Smooth muscle cell (in vitro differentiated cells): ENCODE measurements around the gene PA2G4. TPM values are rescaled to one million over a fixed set of nuclear protein-coding genes. Genes with fewer than 3 reads are reported as not detected.

Experiments used
- DNase-seq: peaks from one replicate; lab custom pipeline; 2025; ENCODE audit not compliant: unreplicated experiment; lab: John Stamatoyannopoulos, UW
- H2AFZ ChIP-seq: fragments of 200-600 bp; sonication (generic); 2 replicates; pipeline ENCODE4 v1.6.0; 2016; ENCODE audit warnings: antibody characterized with exemption, low read depth, mild to moderate bottlenecking
- H3F3A ChIP-seq: fragments of 200-600 bp; sonication (generic); 2 replicates; pipeline ENCODE4 v1.6.0; 2017; ENCODE audit warnings: antibody characterized with exemption, low read depth
- H3K27ac ChIP-seq: fragments of 200-600 bp; sonication (generic); 2 replicates; pipeline ENCODE4 v1.5.1; 2016; ENCODE audit warnings: low read depth, mild to moderate bottlenecking
- H3K27me3 ChIP-seq: fragments of 200-600 bp; sonication (generic); 2 replicates; pipeline ENCODE4 v1.6.1; 2016; ENCODE audit warnings: low read depth, mild to moderate bottlenecking
- H3K36me3 ChIP-seq: fragments of 200-600 bp; sonication (generic); 2 replicates; pipeline ENCODE4 v1.5.1; 2016; ENCODE audit warnings: low read depth
- H3K4me1 ChIP-seq: fragments of 200-600 bp; sonication (generic); 2 replicates; pipeline ENCODE4 v1.5.1; 2016; ENCODE audit warnings: low read depth
- H3K4me2 ChIP-seq: fragments of 200-600 bp; sonication (generic); 2 replicates; pipeline ENCODE4 v1.6.0; 2016; ENCODE audit warnings: mild to moderate bottlenecking
- H3K4me3 ChIP-seq: fragments of 200-600 bp; sonication (generic); 2 replicates; pipeline ENCODE4 v1.5.1; 2016; ENCODE audit warnings: mild to moderate bottlenecking
- H3K79me2 ChIP-seq: fragments of 200-600 bp; sonication (generic); 2 replicates; pipeline ENCODE4 v1.6.0; 2016; ENCODE audit warnings: low read depth, mild to moderate bottlenecking
- H3K9ac ChIP-seq: fragments of 200-600 bp; sonication (generic); 2 replicates; pipeline ENCODE4 v1.6.0; 2016; ENCODE audit warnings: low read depth
- H3K9me3 ChIP-seq: fragments of 200-600 bp; sonication (generic); replicated peaks from 2 replicates; pipeline ENCODE4 v1.5.1; 2016; ENCODE audit warnings: low read depth
- H4K20me1 ChIP-seq: fragments of 200-600 bp; sonication (generic); 2 replicates; pipeline ENCODE4 v1.6.0; 2016; ENCODE audit warnings: low read depth
- WGBS: methylation state at CpG from one replicate; pipeline ENCODE4 v1.1.7; 2016; ENCODE audit warnings: low lambda C conversion rate; 5-methylcytosine and 5-hydroxymethylcytosine counted together
- polyA plus RNA-seq: library from polyadenylated mRNA; unstranded; fragments of >200 nt; fragmentation: Nextera tagmentation; extraction: Ambion mirVana; gene quantifications from 2 replicates; pipeline ENCODE4 v1.2.1, GENCODE V29; 2016
- total RNA-seq: library from RNA; depleted of rRNA; stranded (reverse); fragments of >200 nt; gene quantifications from 2 replicates; pipeline ENCODE4 v1.2.3, GENCODE V29; 2014
- TF ChIP-seq, protein P1 (sequence below): fragments of 200-600 bp; sonication (generic); IDR thresholded peaks from 2 replicates; pipeline ENCODE4 v1.5.1; 2017; ENCODE audit warnings: borderline replicate concordance, mild to moderate bottlenecking, antibody characterized with exemption; ENCODE audit not compliant: insufficient read depth, poor library complexity, severe bottlenecking

Gene PA2G4
- total and polyA plus RNA-seq, 2 experiments from 2014 or later = 99.8 to 118 TPM

- peaks cover 18% of the 10 kb centered on the region for H3K4me1 ChIP-seq
- no peak for DNase-seq
- H2AFZ ChIP-seq = no peak overlapping the region
- peak overlapping the region; percentile 66 for H3K4me3 ChIP-seq
- H3F3A ChIP-seq = peaks cover 6% of the 10 kb centered on the region
- H3K27me3 ChIP-seq = no peaks in the 10 kb centered on the region
- no peaks in the 10 kb centered on the region for H3K9me3 ChIP-seq
- no peaks in the 10 kb centered on the region for H3K36me3 ChIP-seq
- peak overlapping the region; percentile 56 for H3K9ac ChIP-seq
- H3K4me2 ChIP-seq = peak overlapping the region; percentile 93
- peaks cover 10% of the 10 kb centered on the region for H3K79me2 ChIP-seq
- no peaks in the 10 kb centered on the region for H4K20me1 ChIP-seq
- no peak overlapping the region for H3K27ac ChIP-seq
- TF ChIP-seq, protein P1, sequence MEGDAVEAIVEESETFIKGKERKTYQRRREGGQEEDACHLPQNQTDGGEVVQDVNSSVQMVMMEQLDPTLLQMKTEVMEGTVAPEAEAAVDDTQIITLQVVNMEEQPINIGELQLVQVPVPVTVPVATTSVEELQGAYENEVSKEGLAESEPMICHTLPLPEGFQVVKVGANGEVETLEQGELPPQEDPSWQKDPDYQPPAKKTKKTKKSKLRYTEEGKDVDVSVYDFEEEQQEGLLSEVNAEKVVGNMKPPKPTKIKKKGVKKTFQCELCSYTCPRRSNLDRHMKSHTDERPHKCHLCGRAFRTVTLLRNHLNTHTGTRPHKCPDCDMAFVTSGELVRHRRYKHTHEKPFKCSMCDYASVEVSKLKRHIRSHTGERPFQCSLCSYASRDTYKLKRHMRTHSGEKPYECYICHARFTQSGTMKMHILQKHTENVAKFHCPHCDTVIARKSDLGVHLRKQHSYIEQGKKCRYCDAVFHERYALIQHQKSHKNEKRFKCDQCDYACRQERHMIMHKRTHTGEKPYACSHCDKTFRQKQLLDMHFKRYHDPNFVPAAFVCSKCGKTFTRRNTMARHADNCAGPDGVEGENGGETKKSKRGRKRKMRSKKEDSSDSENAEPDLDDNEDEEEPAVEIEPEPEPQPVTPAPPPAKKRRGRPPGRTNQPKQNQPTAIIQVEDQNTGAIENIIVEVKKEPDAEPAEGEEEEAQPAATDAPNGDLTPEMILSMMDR = no peak
- WGBS = 19% methylated on average over 8 of the region's 8 CpGs
These were observed 48.7 kb downstream of the PA2G4 start for GRCh38 chr12:56152756-56153677.

GRCh38 chr12:56153678-56154065, 49.3 kb downstream of the PA2G4 start:
- H3K4me1 ChIP-seq = peaks cover 18% of the 10 kb centered on the region
- H3K36me3 ChIP-seq = no peaks in the 10 kb centered on the region
- no peak overlapping the region for H3K27ac ChIP-seq
- H3K9ac ChIP-seq = no peak overlapping the region
- no peak for DNase-seq
- H3K27me3 ChIP-seq = no peaks in the 10 kb centered on the region
- H3F3A ChIP-seq = peaks cover 6% of the 10 kb centered on the region
- H4K20me1 ChIP-seq = peaks cover 1% of the 10 kb centered on the region
- peak overlapping the region; percentile 93 for H3K4me2 ChIP-seq
- H3K79me2 ChIP-seq = peaks cover 17% of the 10 kb centered on the region
- WGBS = 96% methylated on average over 5 of the region's 5 CpGs
- H2AFZ ChIP-seq = no peak overlapping the region
- no peaks in the 10 kb centered on the region for H3K9me3 ChIP-seq
- no peak overlapping the region for H3K4me3 ChIP-seq
- TF ChIP-seq, protein P1 = no peak

GRCh38 chr12:56154246-56154771, 50.0 kb downstream of the PA2G4 start:
- H3K79me2 ChIP-seq = peaks cover 23% of the 10 kb centered on the region

More at GRCh38 chr12:56154246-56154771, 50.0 kb downstream of the PA2G4 start:
- H3K27me3 ChIP-seq = no peaks in the 10 kb centered on the region
- DNase-seq = no peak
- H3K4me2 ChIP-seq = no peak overlapping the region
- peaks cover 12% of the 10 kb centered on the region for H3F3A ChIP-seq
- no peak overlapping the region for H2AFZ ChIP-seq
- no peaks in the 10 kb centered on the region for H3K9me3 ChIP-seq
- no peak overlapping the region for H3K4me3 ChIP-seq
- no peak overlapping the region for H3K27ac ChIP-seq
- WGBS = 100% methylated on average over 1 of the region's 1 CpG
- TF ChIP-seq, protein P1 = no peak
- H3K36me3 ChIP-seq = no peaks in the 10 kb centered on the region
- H3K4me1 ChIP-seq = peaks cover 20% of the 10 kb centered on the region
- H3K9ac ChIP-seq = no peak overlapping the region
- H4K20me1 ChIP-seq = peaks cover 8% of the 10 kb centered on the region
